ENCODE measurements around the gene SNAPC2. TPM values are rescaled to one million over a fixed set of nuclear protein-coding genes. Genes with fewer than 3 reads are reported as not detected.
A peak's percentile ranks its signal among the peaks of the same experiment; 100 is the strongest.
"Not testable (repeated sequence)": the region's sequence is repeated elsewhere in the genome, so short reads cannot be mapped to it uniquely, and the experiment has no call there.

Gene SNAPC2
- total RNA-seq, 1 experiment from 2014 or later = 63.0 TPM

GRCh38 chr19:7928741-7929701 lies 8.9 kb downstream of the SNAPC2 start:
- POLR2A ChIA-PET = interaction anchor here (0.6 to 0.7 kb wide), 2 partner anchors 15 to 59 kb away, joined by 3 to 11 read pairs; partner anchors contain the start of gene TIMM44
- no peaks in the 10 kb centered on the region; the same call in 1 of the 2 replicates for H3K36me3 ChIP-seq (ENCODE audit: control insufficient read depth, insufficient read depth, low read length)
- no peaks in the 10 kb centered on the region for H3K27me3 ChIP-seq (ENCODE audit: control insufficient read depth, insufficient read depth, low read length)
- CTCF ChIA-PET = interaction anchor here (0.5 to 0.9 kb wide), 5 partner anchors 9 to 252 kb away, joined by 3 to 13 read pairs (median 7); partner anchors contain the start of gene SNAPC2
- H3K27ac ChIP-seq (ENCODE audit: low read length) = peak overlapping the region; percentile 82
- no peaks in the 10 kb centered on the region for H3K9me3 ChIP-seq (ENCODE audit: control insufficient read depth, insufficient read depth, low read depth, low read length)
- H3K4me1 ChIP-seq (ENCODE audit: control insufficient read depth, insufficient read depth, low read length) = peaks cover 45% of the 10 kb centered on the region
- BruUV-seq (replicated peaks) = TSS peak; percentile 71
- peak; percentile 13; the same call in 1 of the 2 replicates for ATAC-seq
- intact Hi-C loops (cut with micrococcal nuclease; ENCODE audit: unreplicated experiment) = no loop called here
- DNase-seq (ENCODE audit: low read depth, low spot score) = no peak
- in situ Hi-C loops (cut with HindIII; ENCODE audit: low pct_unique_long_range_greater_than_20kb, low sequenced_read_pairs) = no loop called here
- no peak overlapping the region for H3K4me3 ChIP-seq (ENCODE audit: low read depth in 2 of 2, low read length in 2 of 2)
- TF ChIP-seq, protein P1, sequence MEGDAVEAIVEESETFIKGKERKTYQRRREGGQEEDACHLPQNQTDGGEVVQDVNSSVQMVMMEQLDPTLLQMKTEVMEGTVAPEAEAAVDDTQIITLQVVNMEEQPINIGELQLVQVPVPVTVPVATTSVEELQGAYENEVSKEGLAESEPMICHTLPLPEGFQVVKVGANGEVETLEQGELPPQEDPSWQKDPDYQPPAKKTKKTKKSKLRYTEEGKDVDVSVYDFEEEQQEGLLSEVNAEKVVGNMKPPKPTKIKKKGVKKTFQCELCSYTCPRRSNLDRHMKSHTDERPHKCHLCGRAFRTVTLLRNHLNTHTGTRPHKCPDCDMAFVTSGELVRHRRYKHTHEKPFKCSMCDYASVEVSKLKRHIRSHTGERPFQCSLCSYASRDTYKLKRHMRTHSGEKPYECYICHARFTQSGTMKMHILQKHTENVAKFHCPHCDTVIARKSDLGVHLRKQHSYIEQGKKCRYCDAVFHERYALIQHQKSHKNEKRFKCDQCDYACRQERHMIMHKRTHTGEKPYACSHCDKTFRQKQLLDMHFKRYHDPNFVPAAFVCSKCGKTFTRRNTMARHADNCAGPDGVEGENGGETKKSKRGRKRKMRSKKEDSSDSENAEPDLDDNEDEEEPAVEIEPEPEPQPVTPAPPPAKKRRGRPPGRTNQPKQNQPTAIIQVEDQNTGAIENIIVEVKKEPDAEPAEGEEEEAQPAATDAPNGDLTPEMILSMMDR (IDR thresholded peaks at IDR 0.05) = peak; percentile 62
- TF ChIP-seq SIN3A (IDR thresholded peaks at IDR 0.05; ENCODE audit: borderline replicate concordance, insufficient read depth, low read depth, low read length) (no peak), TCF7L2 (IDR thresholded peaks at IDR 0.05; ENCODE audit: low read depth, low read length) (no peak), POLR2AphosphoS5 (IDR thresholded peaks at IDR 0.05; ENCODE audit: low read depth, low read length) (peak; percentile 37; the same call in 1 of the 2 replicates), REST (IDR thresholded peaks at IDR 0.05; ENCODE audit: insufficient read depth in 1 of 2, low read depth in 2 of 2, low read length in 1 of 2) (no peak)

- not testable (repeated sequence) for BruUV-seq (replicated peaks)
- POLR2A ChIA-PET = interaction anchor here (1.2 kb wide), 1 partner anchor 14 kb away, joined by 3 read pairs; the partner anchor contains the start of gene TIMM44
These were observed 9.9 kb downstream of the SNAPC2 start for GRCh38 chr19:7930030-7930429.

More at GRCh38 chr19:7930030-7930429, 9.9 kb downstream of the SNAPC2 start:
- ATAC-seq; H3K36me3 ChIP-seq (ENCODE audit: control insufficient read depth, insufficient read depth, low read length); in situ Hi-C loops (cut with HindIII; ENCODE audit: low pct_unique_long_range_greater_than_20kb, low sequenced_read_pairs); DNase-seq (ENCODE audit: low read depth, low spot score); H3K4me3 ChIP-seq (ENCODE audit: low read depth in 2 of 2, low read length in 2 of 2); H3K9me3 ChIP-seq (ENCODE audit: control insufficient read depth, insufficient read depth, low read depth, low read length); H3K27me3 ChIP-seq (ENCODE audit: control insufficient read depth, insufficient read depth, low read length); intact Hi-C loops (cut with micrococcal nuclease; ENCODE audit: unreplicated experiment): not testable (repeated sequence)
- Histone ChIP-seq H3K4me1 (ENCODE audit: control insufficient read depth, insufficient read depth, low read length) (peaks cover 44% of the 10 kb centered on the region), H3K27ac (ENCODE audit: low read length) (peak overlapping the region; percentile 23; the same call in 1 of the 2 replicates)
- CTCF ChIA-PET = interaction anchor here (0.7 kb wide), 1 partner anchor 47 kb away, joined by 3 read pairs; no protein-coding TSS in a partner anchor

Data from Panc1 (cell line).